Measurements from ENCODE around the gene GRB10. TPM values are rescaled to one million over a fixed set of nuclear protein-coding genes. Genes with fewer than 3 reads are reported as not detected.

Gene GRB10
- total RNA-seq, 4 donors from 2014 or later: 54.0 to 69.1 (median 61.6) TPM

- H3K4me3 ChIP-seq: no peak overlapping the region
- H3K4me1 ChIP-seq: peaks cover 0 to 4% (median 0%) of the 10 kb centered on the region in 4 donors
- no peaks in the 10 kb centered on the region for H3K36me3 ChIP-seq
- H3K27ac ChIP-seq (replicated peaks in 1 of 4): no peak overlapping the region
- TF ChIP-seq POLR2AphosphoS5 (IDR thresholded peaks at IDR 0.05) (no peak), CTCF (IDR thresholded peaks at IDR 0.05) (no peak), POLR2A (IDR thresholded peaks at IDR 0.05; ENCODE audit: low read depth) (no peak), EP300 (IDR thresholded peaks at IDR 0.05) (no peak)
- H3K9me3 ChIP-seq: no peaks in the 10 kb centered on the region
- intact Hi-C loops (cut with DNase I): no loop called here
- peaks cover 0 to 18% (median 0%) of the 10 kb centered on the region in 4 donors for H3K27me3 ChIP-seq
- no peak for DNase-seq (ENCODE audit: extremely low spot score)
- 70% methylated on average over 5 of the region's 5 CpGs for WGBS
These were observed 39.4 kb upstream of the GRB10 start for GRCh38 chr7:50822110-50822509.

GRCh38 chr7:50821457-50822008 is 38.8 kb upstream of the GRB10 start:
- no peaks in the 10 kb centered on the region for H3K9me3 ChIP-seq
- no peaks in the 10 kb centered on the region for H3K36me3 ChIP-seq
- intact Hi-C loops (cut with DNase I): no loop called here
- no peaks in the 10 kb centered on the region for H3K4me1 ChIP-seq
- H3K27me3 ChIP-seq: peaks cover 0 to 12% (median 0%) of the 10 kb centered on the region in 4 donors
- no peak overlapping the region for H3K4me3 ChIP-seq
- no peak for TF ChIP-seq POLR2AphosphoS5 (IDR thresholded peaks at IDR 0.05)
- TF ChIP-seq POLR2A (IDR thresholded peaks at IDR 0.05; ENCODE audit: low read depth): no peak
- TF ChIP-seq CTCF (IDR thresholded peaks at IDR 0.05): no peak
- no peak for TF ChIP-seq EP300 (IDR thresholded peaks at IDR 0.05)
- 83% methylated on average over 11 of the region's 11 CpGs for WGBS
- no peak overlapping the region for H3K27ac ChIP-seq (replicated peaks in 1 of 4)
- DNase-seq (ENCODE audit: extremely low spot score): no peak

GRCh38 chr7:50818324-50818723 is 35.6 kb upstream of the GRB10 start:
- TF ChIP-seq EP300 (IDR thresholded peaks at IDR 0.05) (no peak), CTCF (IDR thresholded peaks at IDR 0.05) (no peak), POLR2A (IDR thresholded peaks at IDR 0.05; ENCODE audit: low read depth) (no peak), POLR2AphosphoS5 (IDR thresholded peaks at IDR 0.05) (no peak)
- intact Hi-C loops (cut with DNase I): no loop called here
- Histone ChIP-seq H3K27ac (replicated peaks in 1 of 4) (no peak overlapping the region), H3K9me3 (no peaks in the 10 kb centered on the region), H3K36me3 (no peaks in the 10 kb centered on the region), H3K27me3 (peaks cover 0 to 12% (median 0%) of the 10 kb centered on the region in 4 donors), H3K4me3 (no peak overlapping the region), H3K4me1 (peaks cover 0 to 12% (median 12%) of the 10 kb centered on the region in 4 donors)
- DNase-seq (ENCODE audit: extremely low spot score): no peak
- WGBS: 76% methylated on average over 6 of the region's 6 CpGs

GRCh38 chr7:50817561-50817960 is 34.9 kb upstream of the GRB10 start:
- intact Hi-C loops (cut with DNase I): no loop called here
- DNase-seq (ENCODE audit: extremely low spot score): no peak
- TF ChIP-seq CTCF (IDR thresholded peaks at IDR 0.05) (no peak), EP300 (IDR thresholded peaks at IDR 0.05) (no peak), POLR2A (IDR thresholded peaks at IDR 0.05; ENCODE audit: low read depth) (no peak), POLR2AphosphoS5 (IDR thresholded peaks at IDR 0.05) (no peak)
- Histone ChIP-seq H3K9me3 (no peaks in the 10 kb centered on the region), H3K4me1 (peaks cover 3 to 20% (median 19%) of the 10 kb centered on the region in 4 donors), H3K27ac (replicated peaks in 1 of 4) (no peak overlapping the region), H3K27me3 (peaks cover 0 to 12% (median 0%) of the 10 kb centered on the region in 4 donors), H3K4me3 (no peak overlapping the region), H3K36me3 (no peaks in the 10 kb centered on the region)
- WGBS: 77% methylated on average over 1 of the region's 1 CpG

GRCh38 chr7:50815138-50815537 is 32.4 kb upstream of the GRB10 start:
- peaks cover 0 to 19% (median 0%) of the 10 kb centered on the region in 4 donors for H3K27me3 ChIP-seq
- WGBS: 96% methylated on average over 3 of the region's 3 CpGs
- H3K36me3 ChIP-seq: no peaks in the 10 kb centered on the region
- no peak for DNase-seq (ENCODE audit: extremely low spot score)
- peaks cover 3 to 26% (median 22%) of the 10 kb centered on the region in 4 donors for H3K4me1 ChIP-seq
- H3K27ac ChIP-seq (replicated peaks in 1 of 4): no peak overlapping the region
- intact Hi-C loops (cut with DNase I): no loop called here
- TF ChIP-seq POLR2A (IDR thresholded peaks at IDR 0.05; ENCODE audit: low read depth) (no peak), EP300 (IDR thresholded peaks at IDR 0.05) (no peak), POLR2AphosphoS5 (IDR thresholded peaks at IDR 0.05) (no peak), CTCF (IDR thresholded peaks at IDR 0.05) (no peak)
- no peaks in the 10 kb centered on the region for H3K9me3 ChIP-seq
- no peak overlapping the region for H3K4me3 ChIP-seq
